GM19438 (cell line): ENCODE data around the gene CDC6.

Source experiments
- ATAC-seq: cut with Tn5 transposase; IDR thresholded peaks from one replicate; pipeline ENCODE4 v1.9.1; 2021; ENCODE audit warnings: low read depth; ENCODE audit not compliant: unreplicated experiment

Gene CDC6

GRCh38 chr17:40309031-40309948 lies 21.6 kb downstream of the CDC6 start, which contains the start of gene RARA:
TSS of gene RARA (plus strand) at chr17:40309180. CDS start at chr17:40331219, 22,039 bp downstream.
- ATAC-seq, result no peak

DNA sequence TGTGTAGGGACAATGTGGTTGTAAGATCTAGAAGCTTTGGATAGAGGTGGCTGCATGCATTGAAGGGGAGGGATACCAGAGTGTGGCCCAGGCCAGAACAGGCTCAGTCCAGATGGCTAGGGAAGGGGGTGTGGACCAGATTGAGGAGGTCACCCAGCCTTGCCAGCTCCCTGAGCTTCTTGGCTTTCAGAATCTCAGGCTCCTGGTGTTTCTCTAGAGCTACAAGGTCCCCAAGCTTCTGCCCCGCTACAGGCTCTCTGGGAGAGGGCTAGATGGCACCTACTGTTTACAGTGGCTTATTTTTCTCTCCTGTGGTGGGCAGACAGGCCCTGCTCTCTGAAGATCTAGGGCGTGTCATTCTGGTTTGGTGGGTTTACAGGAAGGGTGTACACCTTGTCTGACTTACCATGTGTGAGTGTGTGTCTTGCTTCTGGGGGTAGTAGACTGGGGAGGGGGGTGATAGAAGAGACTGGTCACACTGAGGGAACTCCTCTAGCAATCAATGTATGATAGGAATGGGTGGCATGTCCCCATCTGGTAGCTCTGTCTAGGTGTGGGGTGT lies 22.4 kb downstream of the CDC6 start:
- no peak for ATAC-seq

DNA sequence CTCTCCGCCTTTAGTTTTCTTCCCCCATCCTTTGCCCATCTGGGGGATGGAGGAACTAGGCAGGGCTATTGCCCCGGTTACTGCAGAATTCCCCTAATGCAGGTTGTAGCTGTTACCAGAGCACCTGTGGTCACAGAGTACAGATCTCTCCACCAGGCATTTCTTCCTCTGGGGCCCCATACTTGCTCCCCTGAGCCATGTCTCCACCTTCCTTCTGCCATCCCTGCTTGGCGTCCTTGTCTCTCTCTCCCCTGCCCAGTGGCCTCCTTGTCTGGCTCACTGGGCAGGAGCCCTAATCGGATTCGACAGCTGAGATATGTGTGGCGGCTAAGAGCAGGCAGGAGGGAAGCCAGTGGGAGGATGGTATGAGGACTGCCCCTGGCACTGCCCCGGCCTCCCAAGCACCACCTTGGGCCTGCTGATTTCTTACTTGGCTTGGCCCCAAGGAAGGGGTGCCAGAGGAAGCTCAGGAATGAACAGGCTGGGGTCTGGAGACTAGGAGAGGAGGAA lies 23.3 kb downstream of the CDC6 start:
- ATAC-seq, result no peak

- no peak for ATAC-seq
Measured at GRCh38 chr17:40311575-40311974, 23.9 kb downstream of the CDC6 start.

- no peak for ATAC-seq
Measured at GRCh38 chr17:40312131-40312731, 24.6 kb downstream of the CDC6 start.

GRCh38 chr17:40312893-40313667 lies 25.4 kb downstream of the CDC6 start:
- ATAC-seq, result no peak

DNA sequence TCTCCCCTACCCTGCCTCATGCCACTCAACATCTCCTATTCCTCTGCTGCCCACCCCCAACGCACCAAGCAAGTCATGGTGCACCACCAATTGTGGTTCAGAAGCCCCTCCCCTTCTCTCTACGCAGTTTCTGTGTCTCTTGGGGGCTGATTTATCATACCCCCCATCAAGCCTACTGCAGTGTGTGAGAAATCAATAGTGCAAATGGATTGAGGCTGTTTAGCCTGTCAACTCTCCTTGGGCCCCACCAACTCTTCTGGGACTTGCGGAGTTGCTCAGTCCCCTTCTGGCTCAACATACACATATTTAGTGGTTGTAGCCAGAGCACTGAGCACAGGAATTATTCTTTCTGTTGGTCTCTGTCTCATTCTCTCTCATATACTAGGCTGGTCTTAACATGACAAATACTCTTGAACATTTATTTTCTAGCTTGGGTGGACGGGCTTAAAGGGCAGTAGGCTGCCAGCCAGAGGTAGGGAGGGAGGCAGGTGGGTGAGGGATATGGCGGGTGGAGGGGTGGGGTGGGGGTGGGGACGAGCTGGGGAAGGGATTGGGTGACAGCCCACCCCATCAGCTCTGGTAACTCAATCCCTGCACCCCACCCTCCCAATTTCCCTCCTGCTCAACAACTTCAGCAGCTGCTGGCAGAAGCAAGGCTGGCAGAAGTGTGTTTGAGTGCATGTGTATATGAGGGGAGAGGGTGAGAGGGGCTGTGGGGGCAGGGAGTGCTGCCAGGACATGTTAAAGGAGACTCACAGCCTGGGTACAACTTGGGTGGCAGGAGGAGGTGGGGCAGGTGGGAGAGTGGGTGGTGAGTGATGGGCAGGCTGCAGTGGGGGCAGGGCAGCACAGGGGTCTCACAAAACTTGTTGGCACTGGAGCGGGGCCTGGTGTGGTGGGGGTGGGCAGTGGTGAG lies 26.2 kb downstream of the CDC6 start:
- ATAC-seq, result no peak

- ATAC-seq, result no peak
Measured at GRCh38 chr17:40314584-40314956, 26.9 kb downstream of the CDC6 start.

- no peak for ATAC-seq
Measured at GRCh38 chr17:40315206-40315605, 27.5 kb downstream of the CDC6 start.

GRCh38 chr17:40315678-40316570 lies 28.2 kb downstream of the CDC6 start:
- no peak for ATAC-seq

- no peak for ATAC-seq
Measured at GRCh38 chr17:40316571-40317344, 29.1 kb downstream of the CDC6 start.

- no peak for ATAC-seq
Measured at GRCh38 chr17:40317345-40317873, 29.7 kb downstream of the CDC6 start.

GRCh38 chr17:40317880-40318829 lies 30.5 kb downstream of the CDC6 start:
- ATAC-seq, result peak; percentile 42

GRCh38 chr17:40318830-40319391 lies 31.2 kb downstream of the CDC6 start:
- ATAC-seq, result no peak

DNA sequence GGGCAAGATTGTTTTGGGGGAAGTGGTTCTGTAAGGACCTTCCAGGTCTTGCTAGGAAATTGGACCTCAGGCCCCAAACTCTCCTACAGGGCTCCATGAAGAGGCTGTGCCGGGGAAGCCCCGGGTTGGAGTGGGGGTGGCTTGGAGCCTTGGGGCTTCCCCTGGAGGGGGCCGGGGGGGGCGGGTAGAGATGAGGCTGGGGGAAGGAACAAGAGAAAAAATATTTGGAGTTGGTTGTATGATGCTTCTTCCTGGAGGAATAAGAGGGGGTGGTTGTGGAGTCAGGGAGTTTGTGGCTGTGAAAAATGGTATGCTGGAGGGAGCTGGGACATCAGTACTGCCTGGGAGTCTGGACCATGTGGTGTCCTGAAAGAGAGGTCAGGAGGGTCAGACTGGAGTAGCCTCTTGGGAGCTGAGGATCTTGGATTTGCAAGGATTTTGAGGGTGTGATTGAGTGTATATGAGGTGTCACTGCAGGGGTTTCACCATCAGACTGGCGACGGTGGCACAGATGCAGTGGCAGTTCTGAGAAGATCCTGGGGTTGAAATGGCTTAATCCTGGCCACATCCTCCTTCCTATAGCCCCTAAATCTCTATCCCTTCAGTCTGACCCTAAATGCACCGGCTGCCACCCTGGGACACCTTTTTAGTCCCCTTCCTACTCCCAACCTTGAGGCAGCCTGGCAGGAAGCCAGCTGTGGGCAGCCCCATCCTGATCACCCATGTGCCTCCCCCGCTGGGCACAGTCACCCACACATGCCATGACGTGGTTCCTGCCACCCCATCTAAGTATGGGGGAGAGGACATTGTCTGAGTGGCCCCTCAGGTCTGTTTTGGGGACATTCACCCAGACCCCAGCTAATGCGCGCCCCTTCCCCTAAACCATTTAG lies 32.2 kb downstream of the CDC6 start:
- no peak for ATAC-seq
